ENCODE data around the gene LIMS4. TPM values are rescaled to one million over a fixed set of nuclear protein-coding genes. Genes with fewer than 3 reads are reported as not detected.
"Not testable (repeated sequence)": the region's sequence is repeated elsewhere in the genome, so short reads cannot be mapped to it uniquely, and the experiment has no call there.

The LIMS4 gene
- total RNA-seq: 1 to 10 TPM in 3 of 4 donors, under 1 TPM in 1; 0.32 to 2.9 (median 1.8) TPM

DNA sequence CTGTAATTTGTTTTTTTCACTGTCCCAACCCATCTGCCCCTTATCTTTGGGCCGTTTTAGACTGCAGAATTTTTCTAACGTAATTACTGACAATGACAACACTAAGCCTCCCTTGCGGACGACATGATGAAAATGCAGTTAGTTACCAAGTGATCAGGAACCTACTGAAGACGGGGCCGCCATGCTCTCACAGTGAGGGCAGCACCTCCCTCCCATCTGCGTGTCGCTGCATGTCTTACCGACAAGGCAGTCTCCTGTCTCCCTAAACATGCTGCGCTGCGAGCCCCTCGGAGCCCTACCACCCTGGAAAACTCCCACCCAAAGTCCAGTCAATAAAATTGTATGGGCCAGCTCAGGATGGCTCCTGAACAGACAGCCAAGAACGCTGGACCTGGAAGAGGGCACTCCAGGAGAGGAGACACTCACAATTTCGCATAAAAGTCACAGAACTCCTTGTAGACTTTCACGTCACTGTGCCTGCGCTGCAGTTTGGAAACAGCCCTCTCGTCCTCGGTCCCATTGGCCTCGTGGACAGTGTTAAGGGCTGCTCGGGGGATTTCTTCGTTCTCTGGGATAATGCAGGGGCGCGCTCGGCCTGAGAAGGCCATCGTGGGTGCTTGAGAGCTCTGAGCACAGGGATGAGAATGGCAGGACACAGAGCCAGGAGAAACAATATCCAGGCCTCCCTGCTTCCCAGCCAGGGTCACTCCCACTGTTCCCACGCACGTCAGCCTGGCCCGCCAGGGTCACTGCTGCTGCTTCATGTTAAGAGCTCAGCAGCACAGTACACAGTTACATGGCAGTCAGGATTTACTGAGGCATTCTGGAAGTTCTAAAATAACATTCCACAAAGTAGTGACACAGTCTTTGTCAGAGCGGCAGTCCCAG is at the start of gene LIMS4:
LIMS4 (minus strand) TSS at position 646 of the 888 bp plus-strand sequence; CDS start at position 608, 38 bp downstream.
- H3K36me3 ChIP-seq; H3K27ac ChIP-seq; intact Hi-C loops (cut with DNase I; ENCODE audit: low total_unique reads); H3K4me3 ChIP-seq; DNase-seq; H3K27me3 ChIP-seq; H3K9me3 ChIP-seq; in situ Hi-C loops (cut with MboI; ENCODE audit: low sequenced_read_pairs in 4 of 4); H3K4me1 ChIP-seq: not testable (repeated sequence)
- ATAC-seq: peak; percentile 74 to 75

GRCh38 chr2:110499755-110500377 is 27.2 kb upstream of the LIMS4 start:
- H3K4me1 ChIP-seq; H3K27me3 ChIP-seq; intact Hi-C loops (cut with DNase I; ENCODE audit: low total_unique reads); DNase-seq; H3K9me3 ChIP-seq; in situ Hi-C loops (cut with MboI; ENCODE audit: low sequenced_read_pairs in 4 of 4); H3K4me3 ChIP-seq; H3K36me3 ChIP-seq; H3K27ac ChIP-seq: not testable (repeated sequence)
- peak; percentile 54 to 62 for ATAC-seq

GRCh38 chr2:110496027-110496426 is 23.4 kb upstream of the LIMS4 start:
- H3K9me3 ChIP-seq; ATAC-seq; H3K4me3 ChIP-seq; H3K4me1 ChIP-seq; intact Hi-C loops (cut with DNase I; ENCODE audit: low total_unique reads); DNase-seq; H3K27ac ChIP-seq; in situ Hi-C loops (cut with MboI; ENCODE audit: low sequenced_read_pairs in 4 of 4); H3K36me3 ChIP-seq; H3K27me3 ChIP-seq: not testable (repeated sequence)

DNA sequence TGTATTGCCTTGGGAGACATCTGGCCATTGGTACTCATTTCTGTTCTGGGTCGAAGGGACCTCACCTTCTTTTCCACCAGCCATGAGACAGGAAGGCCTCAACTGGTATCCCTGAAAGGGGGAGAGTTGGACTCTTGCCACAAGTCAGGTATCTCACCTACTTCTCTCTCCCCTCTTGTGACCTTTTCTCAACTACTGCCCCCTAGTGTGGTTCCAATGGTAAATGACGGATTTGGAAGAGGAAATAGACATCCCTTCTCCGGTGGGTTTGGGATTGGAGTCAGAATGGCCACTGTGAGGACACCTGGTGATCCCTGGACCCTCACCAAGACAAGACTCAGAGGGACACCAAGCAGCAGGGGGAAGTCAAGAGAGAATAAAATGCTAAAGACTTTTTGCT is 21.9 kb upstream of the LIMS4 start:
- H3K27ac ChIP-seq; H3K9me3 ChIP-seq; H3K36me3 ChIP-seq; DNase-seq; ATAC-seq; H3K4me3 ChIP-seq; intact Hi-C loops (cut with DNase I; ENCODE audit: low total_unique reads); H3K4me1 ChIP-seq; H3K27me3 ChIP-seq; in situ Hi-C loops (cut with MboI; ENCODE audit: low sequenced_read_pairs in 4 of 4): not testable (repeated sequence)

GRCh38 chr2:110488991-110489390 is 16.4 kb upstream of the LIMS4 start:
- H3K36me3 ChIP-seq; H3K27me3 ChIP-seq; ATAC-seq; intact Hi-C loops (cut with DNase I; ENCODE audit: low total_unique reads); H3K4me3 ChIP-seq; H3K27ac ChIP-seq; DNase-seq; H3K9me3 ChIP-seq; in situ Hi-C loops (cut with MboI; ENCODE audit: low sequenced_read_pairs in 4 of 4); H3K4me1 ChIP-seq: not testable (repeated sequence)

DNA sequence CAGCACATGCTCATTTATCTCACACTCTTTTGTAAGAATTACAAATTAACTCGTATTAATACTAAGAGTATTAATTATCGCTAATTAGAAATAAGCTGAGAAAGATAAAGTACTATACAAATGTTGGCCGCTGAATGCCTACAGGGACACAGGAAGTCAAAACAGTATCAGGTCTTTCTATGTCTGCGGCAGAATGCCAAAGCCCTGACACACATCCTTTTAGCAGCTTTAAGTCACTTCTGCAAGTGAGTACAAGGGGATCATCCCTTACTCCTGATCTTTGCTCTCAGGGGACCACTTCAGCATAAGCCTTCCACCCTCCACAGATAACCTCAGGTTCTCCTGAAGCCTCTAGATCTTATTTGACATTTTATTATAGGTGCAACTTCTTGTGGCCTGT is 10.1 kb upstream of the LIMS4 start:
- H3K9me3 ChIP-seq; ATAC-seq; intact Hi-C loops (cut with DNase I; ENCODE audit: low total_unique reads); H3K27me3 ChIP-seq; in situ Hi-C loops (cut with MboI; ENCODE audit: low sequenced_read_pairs in 4 of 4); DNase-seq; H3K27ac ChIP-seq; H3K4me3 ChIP-seq; H3K4me1 ChIP-seq; H3K36me3 ChIP-seq: not testable (repeated sequence)

DNA sequence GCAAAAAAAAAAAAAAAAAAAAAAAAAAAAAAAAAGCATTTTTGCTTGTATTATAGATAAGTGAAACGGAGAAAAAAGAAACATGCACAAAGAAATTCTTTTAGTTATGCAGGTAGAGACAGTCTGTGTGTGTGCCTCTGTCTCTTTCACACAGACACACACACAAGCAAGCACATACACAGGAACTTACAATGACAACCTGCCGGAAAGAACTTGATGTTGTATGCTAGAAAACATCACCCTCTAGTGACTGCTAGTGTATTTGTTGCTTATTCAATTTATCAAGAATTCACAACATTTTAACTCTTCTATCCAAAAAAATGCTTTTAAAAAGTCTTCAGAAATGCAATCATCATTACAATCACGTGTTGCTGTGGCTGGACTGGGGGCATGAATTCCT is 8.6 kb upstream of the LIMS4 start:
- ATAC-seq: peak in 1 of 2 donors; percentile 50
- intact Hi-C loops (cut with DNase I; ENCODE audit: low total_unique reads); H3K4me1 ChIP-seq; DNase-seq; H3K4me3 ChIP-seq; H3K27me3 ChIP-seq; H3K9me3 ChIP-seq; H3K27ac ChIP-seq; H3K36me3 ChIP-seq; in situ Hi-C loops (cut with MboI; ENCODE audit: low sequenced_read_pairs in 4 of 4): not testable (repeated sequence)

DNA sequence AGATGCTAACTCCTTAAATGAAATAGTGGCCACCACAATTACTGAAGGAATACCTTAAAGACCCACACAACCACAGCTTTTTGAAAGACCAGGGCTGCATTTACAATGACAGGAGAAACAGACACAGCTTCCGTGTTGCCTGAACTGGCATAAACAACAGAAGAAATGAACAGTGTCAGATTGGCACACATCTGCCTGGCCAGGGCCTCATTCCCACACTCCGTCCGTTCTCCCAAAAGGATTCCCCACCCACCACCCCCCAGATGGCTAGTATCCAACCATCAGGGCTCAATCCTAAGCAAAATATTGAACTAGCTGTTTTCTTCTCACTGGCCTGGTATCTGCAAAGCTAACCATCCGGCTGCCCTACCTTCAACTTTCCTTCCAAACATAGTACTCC is 7.5 kb upstream of the LIMS4 start:
- H3K27ac ChIP-seq; intact Hi-C loops (cut with DNase I; ENCODE audit: low total_unique reads); ATAC-seq; H3K9me3 ChIP-seq; H3K36me3 ChIP-seq; DNase-seq; in situ Hi-C loops (cut with MboI; ENCODE audit: low sequenced_read_pairs in 4 of 4); H3K4me3 ChIP-seq; H3K4me1 ChIP-seq; H3K27me3 ChIP-seq: not testable (repeated sequence)

DNA sequence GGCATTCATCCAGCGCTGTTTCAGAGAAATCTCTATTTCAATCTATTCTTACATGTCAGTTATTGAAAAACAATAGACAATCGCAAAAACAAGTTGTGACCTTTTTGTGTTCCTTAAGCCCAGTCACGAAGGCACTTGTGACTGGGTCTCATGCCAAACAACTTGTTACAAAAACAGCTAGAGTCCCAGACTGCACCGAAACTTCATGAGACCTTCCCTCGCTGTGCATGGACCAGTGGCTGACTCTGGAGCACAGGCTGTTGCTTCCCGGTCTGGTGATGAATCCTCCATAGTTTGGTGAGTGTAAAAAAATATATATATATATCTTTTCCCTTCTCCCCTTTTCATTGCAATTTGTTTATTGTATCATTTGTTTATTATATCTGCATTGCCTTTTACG is 4.8 kb upstream of the LIMS4 start:
- H3K27me3 ChIP-seq; in situ Hi-C loops (cut with MboI; ENCODE audit: low sequenced_read_pairs in 4 of 4); H3K4me3 ChIP-seq; intact Hi-C loops (cut with DNase I; ENCODE audit: low total_unique reads); H3K36me3 ChIP-seq; H3K27ac ChIP-seq; DNase-seq; H3K4me1 ChIP-seq; H3K9me3 ChIP-seq; ATAC-seq: not testable (repeated sequence)

DNA sequence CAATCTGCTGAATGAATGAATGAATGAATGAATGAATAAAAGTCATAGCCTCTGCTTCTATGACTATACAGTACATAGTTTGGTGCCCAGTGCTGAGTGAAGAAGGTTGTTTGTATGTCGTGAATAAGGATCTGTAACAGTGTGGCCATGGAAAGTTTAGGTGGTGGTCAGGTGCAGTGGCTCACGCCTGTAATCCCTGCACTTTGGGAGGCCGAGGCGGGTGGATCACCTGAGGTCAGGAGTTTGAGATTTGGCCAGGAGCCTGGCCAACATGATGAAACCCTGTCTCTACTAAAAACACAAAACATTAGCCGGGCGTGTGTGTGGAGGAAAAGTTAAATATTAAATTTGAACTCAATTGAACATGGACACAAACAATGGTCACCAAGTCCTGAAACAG is 4.3 kb upstream of the LIMS4 start:
- DNase-seq; intact Hi-C loops (cut with DNase I; ENCODE audit: low total_unique reads); H3K27me3 ChIP-seq; H3K27ac ChIP-seq; H3K4me3 ChIP-seq; H3K36me3 ChIP-seq; ATAC-seq; in situ Hi-C loops (cut with MboI; ENCODE audit: low sequenced_read_pairs in 4 of 4); H3K9me3 ChIP-seq; H3K4me1 ChIP-seq: not testable (repeated sequence)

GRCh38 chr2:110475627-110476359 is 3.2 kb upstream of the LIMS4 start:
- H3K4me1 ChIP-seq; in situ Hi-C loops (cut with MboI; ENCODE audit: low sequenced_read_pairs in 4 of 4); ATAC-seq; H3K36me3 ChIP-seq; H3K27me3 ChIP-seq; H3K9me3 ChIP-seq; H3K27ac ChIP-seq; H3K4me3 ChIP-seq; DNase-seq; intact Hi-C loops (cut with DNase I; ENCODE audit: low total_unique reads): not testable (repeated sequence)

All from gastrocnemius medialis (tissue), 4 donors.